GM19438 (cell line): ENCODE measurements around the gene UNCX.

Experiments used
- ATAC-seq: cut with Tn5 transposase; IDR thresholded peaks from one replicate; pipeline ENCODE4 v1.9.1; 2021; ENCODE audit warnings: low read depth; ENCODE audit not compliant: unreplicated experiment

UNCX gene

DNA sequence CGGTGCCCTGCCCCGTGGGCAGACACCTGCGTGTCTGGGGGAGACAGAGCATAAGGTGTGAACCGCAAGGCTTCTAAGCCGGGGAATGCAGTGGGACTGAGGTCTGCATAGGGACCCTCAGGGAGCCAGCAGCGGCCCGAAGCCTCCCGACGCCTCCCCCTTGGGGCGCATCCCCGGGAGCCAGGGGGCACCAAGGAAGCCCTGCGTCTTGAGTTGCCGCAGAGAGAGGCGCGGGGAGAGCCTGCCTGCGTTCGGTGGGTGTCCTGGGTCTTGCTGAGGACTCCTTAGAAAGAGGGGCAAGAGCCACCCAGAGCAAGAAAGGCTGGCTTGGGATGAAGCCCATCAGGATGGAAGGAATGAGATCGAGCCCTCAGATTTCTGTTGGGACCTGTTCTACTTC, 18.2 kb upstream of the UNCX start:
- no peak for ATAC-seq

DNA sequence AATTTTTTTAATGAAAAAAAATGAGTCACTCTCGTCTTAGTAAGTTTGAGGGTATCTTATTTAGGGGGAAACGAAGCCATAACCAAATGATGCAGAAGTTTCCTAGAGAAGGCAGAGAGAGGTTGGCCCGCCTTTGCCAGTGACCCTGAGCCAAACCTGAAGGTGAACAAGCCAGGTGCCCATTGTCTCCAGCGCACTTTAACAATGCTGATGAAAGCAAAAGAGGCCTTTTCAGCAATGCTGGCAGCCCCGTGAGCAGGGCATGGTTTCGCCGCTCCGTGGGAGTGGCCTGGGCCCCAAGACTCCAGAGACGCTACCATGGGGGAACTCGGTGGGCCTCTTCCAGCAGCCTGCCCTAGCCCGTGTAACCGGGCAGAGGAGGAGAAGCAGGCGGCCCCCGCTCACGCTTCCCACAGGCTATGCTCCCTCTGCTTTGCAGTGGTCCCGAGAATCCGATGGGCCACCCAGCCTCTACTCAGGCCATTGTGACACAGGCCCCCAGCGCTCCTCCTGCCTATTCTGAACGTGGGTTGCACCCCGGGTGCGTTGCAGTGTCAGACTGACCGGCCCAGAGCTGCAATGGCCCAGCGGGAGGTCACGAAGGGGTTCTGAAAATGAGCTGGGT, 14.0 kb upstream of the UNCX start:
- ATAC-seq, result no peak

GRCh38 chr7:1219498-1219897, 13.2 kb upstream of the UNCX start:
- no peak for ATAC-seq

DNA sequence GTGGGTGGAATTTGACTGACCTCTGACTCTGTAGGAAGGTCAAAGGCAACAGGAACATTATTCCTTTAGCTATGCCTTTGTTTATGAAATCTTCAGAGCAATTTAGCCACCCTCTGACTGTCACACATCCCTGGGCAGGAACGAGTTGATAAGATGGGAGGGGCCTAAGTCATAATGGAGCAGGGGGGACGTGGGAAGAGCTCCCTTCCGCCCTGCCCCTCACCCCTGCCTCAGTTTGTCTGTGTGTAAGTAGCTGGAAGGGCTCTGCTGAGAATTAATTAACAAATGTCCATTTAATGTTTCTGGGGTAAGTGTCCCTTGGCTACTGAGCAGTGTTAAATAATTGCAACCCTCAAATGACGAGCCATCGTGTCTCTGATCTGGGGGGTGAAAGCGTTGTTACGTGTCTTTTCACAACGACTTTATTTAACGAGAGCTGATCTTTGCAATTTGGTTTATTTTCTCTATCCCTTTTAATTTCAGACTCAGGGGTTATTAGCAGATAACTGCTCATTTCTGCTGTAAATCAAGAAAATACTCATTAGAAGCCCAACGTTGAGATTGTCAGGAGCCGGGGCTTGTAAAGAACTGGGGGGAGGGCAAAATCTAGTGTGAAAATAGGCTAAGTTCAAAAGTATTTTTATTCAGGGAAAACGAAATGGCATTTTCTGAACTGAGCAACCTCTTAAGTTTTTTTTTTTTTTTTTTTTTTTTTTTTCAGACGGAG, 12.5 kb upstream of the UNCX start:
- no peak for ATAC-seq

- no peak for ATAC-seq
Measured at GRCh38 chr7:1220977-1221745, 11.5 kb upstream of the UNCX start.

- no peak for ATAC-seq
Measured at GRCh38 chr7:1223196-1223981, 9.3 kb upstream of the UNCX start.

DNA sequence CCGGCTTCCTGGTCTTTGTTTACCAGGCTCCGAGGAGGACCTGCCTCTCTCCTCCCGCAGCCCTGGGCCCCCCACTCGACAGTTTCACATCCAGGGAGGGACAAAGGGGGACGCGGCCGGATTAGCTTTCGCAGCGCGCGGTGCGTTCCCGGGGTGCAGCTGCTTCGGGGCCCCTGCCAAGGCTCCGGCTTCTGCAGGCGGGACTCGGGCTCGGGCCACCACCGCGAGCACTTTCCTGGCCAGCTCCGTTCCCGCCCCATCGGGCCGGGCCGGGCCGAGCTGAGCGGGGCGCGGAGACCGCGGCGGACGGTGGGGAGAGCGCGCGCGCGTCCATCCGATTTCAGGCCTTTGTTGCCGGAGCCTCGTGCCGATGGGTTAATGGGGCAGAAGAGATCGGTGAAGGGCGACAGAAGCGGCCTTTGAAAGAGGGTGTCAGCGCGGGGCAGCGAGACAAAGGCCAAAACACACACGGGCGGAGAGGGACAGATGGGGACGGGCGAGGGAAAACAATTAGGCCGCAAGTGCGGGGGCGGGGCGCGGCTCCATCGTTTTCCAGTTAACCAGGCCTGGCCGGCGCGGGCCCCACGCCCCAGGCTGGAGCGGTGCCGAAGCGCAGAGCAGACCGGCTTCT, 8.5 kb upstream of the UNCX start:
- ATAC-seq, result no peak

GRCh38 chr7:1225030-1225429, 7.6 kb upstream of the UNCX start:
- no peak for ATAC-seq

- no peak for ATAC-seq
Measured at GRCh38 chr7:1225441-1226185, 7.1 kb upstream of the UNCX start.

DNA sequence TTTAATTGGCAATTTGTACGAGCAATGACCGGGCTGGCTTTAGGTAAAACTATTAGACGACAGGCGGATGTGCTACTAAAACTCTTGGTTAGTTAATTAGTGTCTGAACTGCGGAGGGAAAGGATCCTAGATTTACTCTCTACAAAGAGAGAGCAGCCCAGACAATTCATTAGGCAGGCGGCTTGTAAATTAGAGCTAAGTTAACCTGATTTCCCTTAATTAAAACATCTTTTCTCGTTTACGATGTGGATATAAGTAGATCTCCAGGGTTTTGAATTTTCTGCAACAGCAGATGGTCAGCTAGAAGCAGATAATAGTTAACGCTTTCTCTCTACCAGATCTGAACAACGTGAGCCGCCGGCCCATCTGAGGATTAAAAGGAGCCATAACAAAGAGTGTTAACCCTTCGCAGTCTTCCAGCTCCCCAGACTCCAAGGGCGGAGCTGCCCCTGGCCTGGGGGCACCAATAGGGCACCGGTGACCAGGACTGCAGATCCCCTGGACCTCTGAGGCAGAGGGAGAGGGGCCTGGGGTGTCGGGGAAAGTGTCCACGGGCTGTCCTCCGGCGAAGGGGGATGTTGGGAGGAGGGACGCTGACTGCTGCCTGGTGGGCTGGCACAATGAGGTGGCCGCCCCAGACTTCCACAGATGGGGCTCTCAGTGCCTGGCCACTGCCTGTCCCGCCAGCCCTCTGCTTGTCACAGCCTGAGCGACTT, 6.3 kb upstream of the UNCX start:
- ATAC-seq, result no peak

DNA sequence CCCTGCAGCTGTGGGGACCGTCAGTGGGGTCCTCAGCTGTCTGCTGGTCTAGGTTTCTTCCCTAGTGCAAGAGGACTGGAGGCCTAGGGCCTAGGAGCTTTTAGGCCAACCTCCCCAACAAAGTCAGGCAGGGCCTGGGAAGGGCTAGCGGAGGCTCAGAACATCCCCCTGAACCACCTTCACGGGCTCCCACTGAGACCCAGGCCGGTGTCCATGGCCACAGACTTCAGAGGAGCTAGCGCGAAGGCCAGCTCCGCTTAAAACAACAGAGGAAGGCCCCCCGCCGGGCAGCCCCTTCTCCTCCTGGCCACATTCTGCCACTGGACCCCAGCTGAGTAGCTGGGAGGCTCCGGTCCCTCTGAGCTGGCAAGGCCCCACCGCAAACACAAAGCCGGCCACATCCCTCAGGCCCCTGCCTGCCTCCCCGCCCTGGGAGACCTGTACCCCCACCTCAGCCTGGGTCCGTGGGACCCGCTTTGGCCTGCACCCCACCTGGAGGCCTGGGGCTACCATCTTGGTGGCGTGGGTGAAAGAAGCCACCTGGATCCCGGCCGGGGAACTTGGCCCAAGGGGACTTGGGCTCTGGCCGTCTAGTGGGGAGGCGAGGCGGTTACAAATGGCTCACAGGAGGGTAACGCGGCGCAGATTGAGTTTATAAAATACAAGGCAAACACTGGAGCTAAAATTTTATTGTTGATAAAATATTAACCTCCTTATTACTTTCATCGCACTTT, 5.4 kb upstream of the UNCX start:
- no peak for ATAC-seq

DNA sequence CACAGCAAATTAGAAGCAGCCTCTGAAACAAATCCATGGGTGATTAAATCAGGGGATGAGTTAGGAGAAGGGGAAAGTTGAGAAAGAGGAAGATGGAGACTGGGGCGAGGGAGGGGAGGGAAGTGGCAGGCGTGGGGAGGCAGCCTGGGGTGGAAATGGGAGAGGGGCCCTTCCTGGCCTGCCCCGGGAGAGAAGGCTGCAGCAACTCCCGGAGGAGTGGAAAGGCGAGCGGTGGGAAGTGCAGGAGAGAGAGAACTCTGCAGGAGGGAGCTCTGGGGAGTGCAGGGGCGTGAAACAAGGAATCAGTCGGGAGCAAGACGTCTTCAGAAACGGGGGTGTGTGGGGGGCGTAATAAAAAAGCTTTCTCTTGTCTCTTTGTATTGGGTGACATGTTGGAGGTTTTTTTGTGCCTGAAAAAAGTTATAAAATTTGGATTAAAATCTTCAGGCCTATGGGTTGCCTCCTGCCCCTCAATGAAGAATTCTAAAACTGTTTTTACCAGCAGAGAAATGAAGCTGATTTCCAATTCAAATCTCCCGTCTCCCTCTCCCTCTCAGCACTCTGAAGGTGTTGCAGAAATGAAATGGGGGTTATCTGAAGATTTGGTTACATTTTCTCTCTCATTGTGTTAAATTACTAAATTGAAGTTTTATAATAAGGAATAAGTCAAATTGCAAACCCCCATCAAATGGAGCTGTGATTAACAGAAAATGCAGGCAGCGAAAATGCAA, 4.7 kb upstream of the UNCX start:
- no peak for ATAC-seq

DNA sequence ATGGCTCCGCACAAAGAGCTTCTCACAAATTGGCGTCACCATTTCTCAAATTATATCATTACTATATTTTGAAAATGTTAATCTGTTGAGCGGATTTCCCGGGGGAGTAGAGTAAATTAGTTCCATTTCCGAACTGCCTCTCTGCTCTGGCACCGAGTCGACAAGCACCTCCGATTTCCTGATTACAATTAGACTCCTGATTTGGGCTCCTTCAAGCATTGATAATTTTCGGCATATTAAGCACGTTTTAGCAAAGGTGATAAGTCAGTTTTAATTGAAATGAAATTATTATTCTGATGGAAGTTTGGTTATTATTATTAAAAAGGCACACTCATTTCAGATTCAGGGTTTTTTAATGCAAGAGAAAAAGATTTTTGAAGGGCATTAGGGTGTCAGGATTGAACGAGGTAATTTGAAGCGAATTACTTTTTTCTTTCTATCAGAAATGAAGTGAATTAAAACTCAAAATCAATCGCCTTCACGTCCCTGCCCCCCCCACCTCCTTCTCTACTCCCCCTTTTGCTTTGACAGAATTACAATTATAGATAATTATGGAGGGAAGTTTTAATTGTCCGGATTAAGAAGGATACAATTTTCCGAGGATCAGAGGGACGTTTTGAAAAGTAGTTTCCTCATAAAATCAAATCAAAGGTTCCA, 4.0 kb upstream of the UNCX start:
- no peak for ATAC-seq

GRCh38 chr7:1229202-1229947, 3.3 kb upstream of the UNCX start:
- no peak for ATAC-seq

- no peak for ATAC-seq
Measured at GRCh38 chr7:1229956-1230355, 2.7 kb upstream of the UNCX start.

- ATAC-seq, result no peak
Measured at GRCh38 chr7:1230411-1231213, 2.1 kb upstream of the UNCX start.
